GM12872 (cell line): ENCODE measurements around the gene QPCT.

ENCODE experiments used
- TF ChIP-seq, protein P1 (sequence below): IDR thresholded peaks from 3 replicates; pipeline ENCODE4 v1.5.1; 2011; ENCODE audit warnings: low read depth, mild to moderate bottlenecking, low read length, moderate library complexity; ENCODE audit not compliant: insufficient read depth

The QPCT gene

DNA sequence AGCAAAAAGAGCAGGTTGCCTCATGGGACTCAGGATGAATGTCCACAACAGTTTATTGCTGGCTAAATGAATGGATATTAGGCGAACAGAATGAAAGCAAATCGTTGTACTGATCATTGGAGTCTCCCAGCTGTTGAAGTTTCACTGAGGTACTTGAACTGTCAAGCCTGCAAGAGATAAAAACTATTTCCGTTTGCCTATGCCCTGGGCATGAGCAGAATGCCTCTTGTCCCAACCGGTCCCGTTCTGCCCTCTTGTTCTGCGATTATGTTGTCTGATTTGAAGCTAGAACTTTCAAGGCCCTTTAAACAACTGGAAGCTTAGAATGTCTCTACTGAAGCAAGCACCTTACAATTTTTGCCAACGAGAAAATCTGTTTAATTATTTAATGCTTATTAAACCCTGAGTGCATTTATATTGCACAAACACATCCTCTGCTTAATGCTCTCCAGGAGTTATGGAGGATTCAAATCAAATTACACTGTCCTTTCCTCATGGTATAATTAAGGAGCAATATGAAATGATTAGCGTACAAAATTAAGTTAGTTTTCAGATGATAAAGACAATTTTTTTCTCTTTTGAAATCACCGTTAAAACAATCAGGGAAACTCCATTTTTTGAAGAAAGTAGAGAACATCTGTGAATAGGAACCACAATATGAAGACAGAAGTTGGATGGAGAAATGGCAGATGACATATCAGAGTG is 17.7 kb downstream of the QPCT start:
- TF ChIP-seq, protein P1, sequence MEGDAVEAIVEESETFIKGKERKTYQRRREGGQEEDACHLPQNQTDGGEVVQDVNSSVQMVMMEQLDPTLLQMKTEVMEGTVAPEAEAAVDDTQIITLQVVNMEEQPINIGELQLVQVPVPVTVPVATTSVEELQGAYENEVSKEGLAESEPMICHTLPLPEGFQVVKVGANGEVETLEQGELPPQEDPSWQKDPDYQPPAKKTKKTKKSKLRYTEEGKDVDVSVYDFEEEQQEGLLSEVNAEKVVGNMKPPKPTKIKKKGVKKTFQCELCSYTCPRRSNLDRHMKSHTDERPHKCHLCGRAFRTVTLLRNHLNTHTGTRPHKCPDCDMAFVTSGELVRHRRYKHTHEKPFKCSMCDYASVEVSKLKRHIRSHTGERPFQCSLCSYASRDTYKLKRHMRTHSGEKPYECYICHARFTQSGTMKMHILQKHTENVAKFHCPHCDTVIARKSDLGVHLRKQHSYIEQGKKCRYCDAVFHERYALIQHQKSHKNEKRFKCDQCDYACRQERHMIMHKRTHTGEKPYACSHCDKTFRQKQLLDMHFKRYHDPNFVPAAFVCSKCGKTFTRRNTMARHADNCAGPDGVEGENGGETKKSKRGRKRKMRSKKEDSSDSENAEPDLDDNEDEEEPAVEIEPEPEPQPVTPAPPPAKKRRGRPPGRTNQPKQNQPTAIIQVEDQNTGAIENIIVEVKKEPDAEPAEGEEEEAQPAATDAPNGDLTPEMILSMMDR, result no peak

DNA sequence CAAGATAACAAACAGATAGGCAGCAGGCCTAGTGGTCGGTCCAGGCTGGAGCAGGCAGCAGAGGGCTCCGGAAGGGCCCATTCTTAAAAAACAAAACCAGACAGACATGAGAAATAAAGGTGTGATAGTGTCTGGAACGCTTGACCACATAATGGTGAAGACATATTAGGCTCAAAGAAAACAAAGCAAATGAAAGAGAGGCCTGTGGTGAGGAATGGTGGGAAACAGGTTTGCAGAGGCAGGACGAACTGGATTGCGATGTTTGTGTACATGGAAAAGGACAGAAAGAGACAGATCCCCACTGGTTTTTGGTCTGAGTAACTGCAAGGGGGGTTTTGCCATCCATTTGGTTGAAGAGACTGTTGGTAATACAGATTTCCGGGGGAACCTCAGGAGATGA is 19.9 kb downstream of the QPCT start:
- TF ChIP-seq, protein P1, result no peak

- TF ChIP-seq, protein P1, result no peak
Observed at GRCh38 chr2:37365669-37366068, 21.2 kb downstream of the QPCT start.

- TF ChIP-seq, protein P1, result no peak
Observed at GRCh38 chr2:37366773-37367172, 22.3 kb downstream of the QPCT start.

DNA sequence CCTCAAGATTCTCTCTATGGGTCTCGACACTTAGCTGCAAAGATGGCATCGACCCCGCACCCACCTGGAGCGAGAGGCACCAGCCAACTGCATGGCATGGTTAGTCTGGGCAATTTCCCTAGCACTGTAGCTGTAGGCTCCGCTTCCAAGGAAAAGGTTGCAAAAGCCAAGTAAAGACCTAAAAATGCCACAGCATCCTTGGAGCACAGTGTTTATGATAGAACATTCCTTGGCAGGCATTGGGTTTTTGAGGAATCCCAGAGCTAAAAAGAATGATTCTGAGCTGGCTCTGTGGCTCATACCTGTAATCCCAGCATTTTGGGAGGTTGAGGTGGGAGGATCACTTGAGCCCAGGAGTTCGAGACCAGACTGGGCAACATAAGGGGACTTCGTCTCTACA is 22.9 kb downstream of the QPCT start:
- TF ChIP-seq, protein P1, result no peak

- TF ChIP-seq, protein P1, result no peak
Observed at GRCh38 chr2:37367984-37368383, 23.6 kb downstream of the QPCT start.

DNA sequence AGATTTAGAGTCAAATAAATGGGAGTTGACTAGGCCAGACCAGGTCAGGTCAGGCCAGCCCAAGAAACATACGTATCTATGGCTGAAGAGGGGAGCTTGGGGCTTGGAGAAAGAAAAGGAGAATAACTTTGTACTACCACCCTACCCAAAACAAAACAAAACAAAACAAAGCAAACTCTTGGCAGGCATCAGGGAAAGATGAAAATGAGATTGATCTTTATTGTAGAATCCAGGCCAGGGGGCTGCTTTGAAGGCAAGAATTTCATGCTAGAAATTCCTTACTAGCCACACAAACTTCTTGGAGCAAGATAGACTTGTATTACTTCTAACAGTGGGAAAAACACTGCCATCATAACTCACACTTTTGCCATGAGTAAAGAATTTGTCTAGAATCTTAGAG is 26.2 kb downstream of the QPCT start:
- TF ChIP-seq, protein P1, result no peak
